Mononuclear cell (primary cell): ENCODE results near the gene CAST. TPM values are rescaled to one million over a fixed set of nuclear protein-coding genes. Genes with fewer than 3 reads are reported as not detected.

Source experiments
- total RNA-seq: library from RNA; depleted of rRNA; stranded (reverse); fragments of >200 nt; gene quantifications from one replicate; pipeline ENCODE4 v1.2.3, GENCODE V29; 2012

CAST gene
- total RNA-seq, 1 donor, result 276 TPM

Other genes starting within 250 kb of the CAST start
- gene PCSK1, start 229.1 kb upstream of the CAST start, total RNA-seq, result not detected
- 67.2 TPM for gene ERAP1, start 145.6 kb downstream of the CAST start, total RNA-seq
- gene ERAP2, start 214.1 kb downstream of the CAST start, total RNA-seq, result 77.3 TPM